GM13977 (cell line): ENCODE data around the gene OAS1.

Source experiments
- DNase-seq: peaks from one replicate; pipeline ENCODE4 v3.0.0; 2012; ENCODE audit warnings: low spot score
- in situ Hi-C: fragments of 300-500 bp; cut with MboI; formaldehyde crosslinking; loops from one replicate; pipeline ENCODE4 v1.12.0; 2022; ENCODE audit warnings: low sequenced_read_pairs, low pct_unique_long_range_greater_than_20kb, mixed read lengths, inconsistent platforms; ENCODE audit not compliant: unreplicated experiment
- TF ChIP-seq, protein P1 (sequence below): IDR thresholded peaks from 2 replicates; pipeline ENCODE4 v1.5.1; 2012; ENCODE audit warnings: mild to moderate bottlenecking, control low read depth; ENCODE audit not compliant: insufficient read depth; ENCODE audit errors: extremely low read depth, missing control alignments

Gene OAS1

DNA sequence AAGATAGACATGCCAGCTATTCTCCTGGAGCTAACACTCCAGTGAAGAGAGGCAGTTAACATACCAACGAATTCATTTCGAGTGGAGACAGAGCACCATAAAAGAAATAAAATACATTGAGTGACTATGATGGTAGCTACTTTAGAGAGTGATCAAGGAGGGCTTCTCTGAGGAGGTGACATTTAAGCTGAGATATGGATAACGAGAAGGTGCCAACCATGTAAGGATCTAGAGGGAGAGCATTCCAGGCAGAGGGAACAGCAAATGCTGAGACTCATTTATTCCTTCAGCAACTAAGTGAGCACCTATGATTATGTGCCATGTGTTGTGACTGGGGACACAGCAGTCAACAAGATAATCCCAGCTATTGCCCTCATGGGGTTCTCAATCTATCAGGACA is 28.3 kb upstream of the OAS1 start:
- no peak for DNase-seq
- in situ Hi-C loops, result no loop called here
- TF ChIP-seq, protein P1, sequence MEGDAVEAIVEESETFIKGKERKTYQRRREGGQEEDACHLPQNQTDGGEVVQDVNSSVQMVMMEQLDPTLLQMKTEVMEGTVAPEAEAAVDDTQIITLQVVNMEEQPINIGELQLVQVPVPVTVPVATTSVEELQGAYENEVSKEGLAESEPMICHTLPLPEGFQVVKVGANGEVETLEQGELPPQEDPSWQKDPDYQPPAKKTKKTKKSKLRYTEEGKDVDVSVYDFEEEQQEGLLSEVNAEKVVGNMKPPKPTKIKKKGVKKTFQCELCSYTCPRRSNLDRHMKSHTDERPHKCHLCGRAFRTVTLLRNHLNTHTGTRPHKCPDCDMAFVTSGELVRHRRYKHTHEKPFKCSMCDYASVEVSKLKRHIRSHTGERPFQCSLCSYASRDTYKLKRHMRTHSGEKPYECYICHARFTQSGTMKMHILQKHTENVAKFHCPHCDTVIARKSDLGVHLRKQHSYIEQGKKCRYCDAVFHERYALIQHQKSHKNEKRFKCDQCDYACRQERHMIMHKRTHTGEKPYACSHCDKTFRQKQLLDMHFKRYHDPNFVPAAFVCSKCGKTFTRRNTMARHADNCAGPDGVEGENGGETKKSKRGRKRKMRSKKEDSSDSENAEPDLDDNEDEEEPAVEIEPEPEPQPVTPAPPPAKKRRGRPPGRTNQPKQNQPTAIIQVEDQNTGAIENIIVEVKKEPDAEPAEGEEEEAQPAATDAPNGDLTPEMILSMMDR, result no peak

DNA sequence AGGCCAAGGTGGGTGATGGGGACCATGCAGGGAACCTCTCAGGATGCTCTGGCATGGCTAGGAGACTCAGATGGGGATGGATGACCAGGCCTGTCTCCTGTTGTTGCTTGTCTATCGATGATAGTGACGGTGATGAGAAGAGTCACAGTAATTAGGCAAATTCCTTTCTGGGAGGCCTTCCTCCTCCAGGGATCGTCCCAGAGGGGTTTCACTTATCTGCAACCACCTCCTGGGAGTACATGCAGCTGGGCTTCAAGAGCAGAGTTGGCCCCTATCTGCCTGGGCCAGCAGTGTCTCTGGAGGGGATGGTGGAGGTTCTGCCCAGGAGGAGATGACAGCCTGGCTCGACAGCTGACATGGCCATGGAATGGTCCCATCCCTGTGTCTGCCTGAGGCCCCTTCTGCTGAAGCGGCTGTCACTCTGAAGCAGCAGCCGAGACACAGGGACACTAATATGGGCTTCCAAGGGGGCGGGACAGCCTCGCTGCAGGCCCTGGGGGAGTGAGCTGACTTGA is 27.5 kb upstream of the OAS1 start:
- no peak for DNase-seq
- TF ChIP-seq, protein P1, result no peak
- in situ Hi-C loops, result no loop called here

DNA sequence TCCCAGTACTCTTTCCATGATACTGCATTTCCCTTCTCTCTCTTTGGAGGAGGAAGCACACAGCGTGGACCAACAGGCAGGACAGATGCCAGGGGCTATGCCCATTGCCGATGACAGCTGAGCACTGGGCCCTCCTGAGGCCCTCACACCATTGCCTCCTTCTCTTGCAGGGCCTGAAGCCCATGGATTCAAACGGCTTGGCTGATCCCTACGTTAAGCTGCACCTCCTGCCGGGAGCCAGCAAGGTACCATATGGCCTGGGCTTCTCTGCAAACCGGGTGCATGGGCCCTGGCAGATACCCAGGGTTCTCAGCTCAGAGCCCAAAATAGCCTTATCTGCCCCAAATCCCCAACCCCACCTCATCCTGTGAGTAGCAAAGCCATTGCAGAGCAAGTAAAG is 25.2 kb upstream of the OAS1 start:
- in situ Hi-C loops, result no loop called here
- no peak for DNase-seq
- TF ChIP-seq, protein P1, result no peak

DNA sequence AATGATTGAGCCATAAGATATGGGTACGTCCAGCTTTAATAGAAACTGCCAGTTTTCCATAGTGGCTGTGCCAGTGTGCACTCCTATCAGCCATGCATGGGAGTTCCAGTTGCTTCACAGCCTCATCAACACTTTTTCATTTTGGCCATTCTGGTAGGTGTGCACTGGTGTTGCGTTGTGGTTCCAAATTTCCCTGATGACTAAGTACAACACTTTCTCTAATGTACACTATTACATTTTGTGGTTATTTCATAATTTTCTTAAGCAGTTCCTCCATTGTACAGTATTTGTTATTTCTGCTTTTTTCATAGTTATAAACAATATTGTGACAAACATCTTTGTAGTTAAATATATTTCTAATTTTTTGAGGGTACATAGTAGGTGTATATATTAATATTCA is 21.5 kb upstream of the OAS1 start:
- DNase-seq, result no peak
- TF ChIP-seq, protein P1, result no peak
- in situ Hi-C loops, result no loop called here

DNA sequence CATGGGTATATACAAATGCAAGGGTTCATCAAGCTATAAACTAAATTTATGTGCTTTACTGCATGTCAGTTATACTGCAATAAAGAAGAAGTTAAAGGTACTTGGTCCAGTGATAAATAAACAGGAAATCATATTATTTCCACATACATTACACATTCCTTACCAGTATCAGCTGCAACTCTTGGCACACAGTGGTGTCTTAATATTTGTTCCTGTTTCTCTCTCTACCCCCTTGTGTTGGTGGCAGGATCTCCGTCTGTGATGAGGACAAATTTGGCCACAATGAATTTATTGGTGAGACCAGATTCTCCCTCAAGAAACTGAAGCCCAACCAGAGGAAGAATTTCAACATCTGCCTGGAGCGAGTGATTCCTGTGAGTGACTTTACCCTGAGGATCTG is 19.2 kb upstream of the OAS1 start:
- in situ Hi-C loops, result no loop called here
- DNase-seq, result no peak
- TF ChIP-seq, protein P1, result no peak

DNA sequence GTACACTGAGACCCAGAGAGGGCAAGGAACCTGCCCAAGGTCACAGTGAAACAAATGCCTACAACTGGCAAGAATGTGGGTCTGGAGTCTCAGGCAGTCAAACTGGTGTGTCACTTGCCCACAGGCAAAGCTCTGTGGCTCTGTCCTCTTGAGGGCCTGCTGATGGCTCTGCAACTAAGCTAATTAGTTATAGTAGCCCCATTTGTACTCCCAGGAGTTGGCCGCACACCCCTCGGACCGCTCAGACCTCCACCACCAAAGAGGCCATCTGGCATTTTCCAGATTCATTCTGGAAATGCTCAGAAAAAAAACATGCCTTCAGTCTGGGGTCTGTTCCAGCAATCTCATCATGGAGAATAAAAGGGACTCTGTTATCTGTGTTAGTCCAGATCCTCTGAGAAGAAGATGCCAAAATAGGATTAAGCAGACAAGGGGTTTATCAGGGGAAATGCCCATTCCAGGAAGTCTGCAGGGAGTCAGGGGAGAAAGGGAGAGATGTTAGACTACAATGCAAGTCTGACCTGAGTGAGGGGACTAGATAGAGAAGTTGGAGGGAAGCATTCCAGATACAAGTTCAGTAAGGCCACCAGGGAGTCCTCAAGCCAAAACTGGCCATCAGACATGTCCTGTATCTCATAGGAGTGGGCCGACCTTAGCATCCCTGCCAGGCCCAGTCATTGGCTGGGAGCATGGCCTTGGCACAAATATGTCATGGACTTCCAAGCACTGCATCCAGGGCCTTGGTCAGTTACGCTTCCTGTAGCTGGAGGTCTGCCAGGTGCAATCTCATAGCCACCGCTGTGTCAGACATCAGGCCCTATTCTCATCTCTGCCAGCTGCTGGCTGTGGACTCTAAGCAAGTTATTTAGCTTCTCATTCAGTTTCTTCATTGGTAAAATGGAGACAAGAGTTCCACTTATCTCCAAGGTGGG is 15.4 kb upstream of the OAS1 start:
- DNase-seq, result no peak
- in situ Hi-C loops, result no loop called here
- TF ChIP-seq, protein P1, result no peak
